Effector memory CD4-positive, alpha-beta T cell (primary cell): Measurements from ENCODE around the gene TMEM209.

Source experiments
- DNase-seq, 3 donors: peaks; one replicate each; pipeline ENCODE4 v3.0.0-alpha.2; 2020
- H3K27ac ChIP-seq: 2 replicates; pipeline ENCODE4 v1.7.0; 2013; ENCODE audit warnings: mild to moderate bottlenecking, low read length, moderate library complexity; ENCODE audit not compliant: insufficient read depth, poor library complexity, severe bottlenecking
- H3K27me3 ChIP-seq: replicated peaks from 2 replicates; pipeline ENCODE4 v1.7.0; 2013; ENCODE audit warnings: mild to moderate bottlenecking, low read length; ENCODE audit not compliant: insufficient read depth, control insufficient read depth, poor library complexity, severe bottlenecking
- H3K36me3 ChIP-seq: 2 replicates; pipeline ENCODE4 v1.7.0; 2013; ENCODE audit warnings: mild to moderate bottlenecking, low read length, moderate library complexity; ENCODE audit not compliant: control insufficient read depth, insufficient read depth
- H3K4me1 ChIP-seq: 2 replicates; pipeline ENCODE4 v1.7.0; 2013; ENCODE audit warnings: low read length, mild to moderate bottlenecking; ENCODE audit not compliant: control insufficient read depth, insufficient read depth, poor library complexity, severe bottlenecking
- H3K4me3 ChIP-seq: 2 replicates; pipeline ENCODE4 v1.7.0; 2013; ENCODE audit warnings: low read length, low read depth, mild to moderate bottlenecking; ENCODE audit not compliant: insufficient read depth, poor library complexity, severe bottlenecking
- H3K9me3 ChIP-seq: 2 replicates; pipeline ENCODE4 v1.7.0; 2013; ENCODE audit warnings: mild to moderate bottlenecking, low read length, moderate library complexity; ENCODE audit not compliant: control insufficient read depth

TMEM209 gene

GRCh38 chr7:130139193-130139960 is 65.8 kb downstream of the TMEM209 start:
- Histone ChIP-seq H3K4me3 (no peak overlapping the region), H3K4me1 (peaks cover 5% of the 10 kb centered on the region), H3K36me3 (peaks cover 2% of the 10 kb centered on the region), H3K9me3 (no peaks in the 10 kb centered on the region), H3K27ac (no peak overlapping the region), H3K27me3 (no peaks in the 10 kb centered on the region)
- no peak for DNase-seq

- H3K9me3 ChIP-seq = no peaks in the 10 kb centered on the region
- peaks cover 8% of the 10 kb centered on the region for H3K36me3 ChIP-seq
- H3K27ac ChIP-seq = no peak overlapping the region
- no peak for DNase-seq
- H3K27me3 ChIP-seq = no peaks in the 10 kb centered on the region
- H3K4me1 ChIP-seq = peaks cover 5% of the 10 kb centered on the region
- no peak overlapping the region for H3K4me3 ChIP-seq
Measured at GRCh38 chr7:130137207-130137606, 68.0 kb downstream of the TMEM209 start.

- peaks cover 5% of the 10 kb centered on the region for H3K4me1 ChIP-seq
- no peaks in the 10 kb centered on the region for H3K9me3 ChIP-seq
- peaks cover 8% of the 10 kb centered on the region for H3K36me3 ChIP-seq
- H3K4me3 ChIP-seq = no peak overlapping the region
- no peaks in the 10 kb centered on the region for H3K27me3 ChIP-seq
- H3K27ac ChIP-seq = no peak overlapping the region
- no peak for DNase-seq
Measured at GRCh38 chr7:130136579-130137167, 68.5 kb downstream of the TMEM209 start.

GRCh38 chr7:130135208-130136205 is 69.7 kb downstream of the TMEM209 start:
- H3K36me3 ChIP-seq = peaks cover 12% of the 10 kb centered on the region

GRCh38 chr7:130134726-130135125 is 70.5 kb downstream of the TMEM209 start:
- H3K27ac ChIP-seq = no peak overlapping the region
- no peak for DNase-seq
- peaks cover 17% of the 10 kb centered on the region for H3K36me3 ChIP-seq
- H3K4me1 ChIP-seq = no peaks in the 10 kb centered on the region
- H3K9me3 ChIP-seq = no peaks in the 10 kb centered on the region
- no peak overlapping the region for H3K4me3 ChIP-seq
- no peaks in the 10 kb centered on the region for H3K27me3 ChIP-seq

More at GRCh38 chr7:130135208-130136205, 69.7 kb downstream of the TMEM209 start:
- Histone ChIP-seq H3K4me1 (peaks cover 1% of the 10 kb centered on the region), H3K9me3 (no peaks in the 10 kb centered on the region), H3K4me3 (no peak overlapping the region), H3K27ac (no peak overlapping the region), H3K27me3 (no peaks in the 10 kb centered on the region)
- DNase-seq = no peak

- Histone ChIP-seq H3K9me3 (no peaks in the 10 kb centered on the region), H3K4me3 (no peak overlapping the region), H3K4me1 (no peaks in the 10 kb centered on the region), H3K27ac (no peak overlapping the region), H3K27me3 (no peaks in the 10 kb centered on the region), H3K36me3 (peaks cover 20% of the 10 kb centered on the region)
- no peak for DNase-seq
Measured at GRCh38 chr7:130134106-130134636, 71.0 kb downstream of the TMEM209 start.

GRCh38 chr7:130133029-130133782 is 72.0 kb downstream of the TMEM209 start:
- peaks cover 24% of the 10 kb centered on the region for H3K36me3 ChIP-seq

GRCh38 chr7:130131964-130132875 is 73.0 kb downstream of the TMEM209 start:
- Histone ChIP-seq H3K27me3 (no peaks in the 10 kb centered on the region), H3K36me3 (peaks cover 30% of the 10 kb centered on the region), H3K4me1 (no peaks in the 10 kb centered on the region), H3K4me3 (no peak overlapping the region), H3K27ac (no peak overlapping the region), H3K9me3 (no peaks in the 10 kb centered on the region)
- no peak for DNase-seq

More at GRCh38 chr7:130133029-130133782, 72.0 kb downstream of the TMEM209 start:
- Histone ChIP-seq H3K27me3 (no peaks in the 10 kb centered on the region), H3K4me3 (no peak overlapping the region), H3K27ac (no peak overlapping the region), H3K9me3 (no peaks in the 10 kb centered on the region), H3K4me1 (no peaks in the 10 kb centered on the region)
- DNase-seq = no peak
